Adrenal gland (tissue), 12 donors: ENCODE data around the gene KLK8. TPM values are rescaled to one million over a fixed set of nuclear protein-coding genes. Genes with fewer than 3 reads are reported as not detected.

Experiments used
- DNase-seq, 7 donors: peaks; one replicate each; pipeline ENCODE4 v3.0.0-alpha.2; 2019 to 2020
- H3K27ac ChIP-seq, 5 donors: fragments of 200-600 bp; sonication (generic) in 4 of 5; 1 replicate in 3 of 5; 2 replicates in 2 of 5; pipeline versions ENCODE4 v1.5.1 to v1.8.0; 2016 to 2020; ENCODE audit warnings: mild to moderate bottlenecking in 1 of 5
- H3K27me3 ChIP-seq: fragments of 200-600 bp; 2 replicates; pipeline ENCODE4 v1.8.0; 2021
- H3K36me3 ChIP-seq, 2 donors: fragments of 200-600 bp; replicated peaks in 1 of 2; 1 replicate in 1 of 2; 2 replicates in 1 of 2; pipeline versions ENCODE4 v1.5.1 to v1.8.0; 2018 to 2022
- H3K4me1 ChIP-seq, 2 donors: fragments of 200-600 bp; replicated peaks in 1 of 2; 1 replicate in 1 of 2; 2 replicates in 1 of 2; pipeline versions ENCODE4 v1.5.1 to v1.8.0; 2018 to 2021
- H3K4me3 ChIP-seq, 4 donors: fragments of 200-600 bp; sonication (generic) in 3 of 4; one replicate each; pipeline ENCODE4 v1.5.1; 2016 to 2018
- H3K9me3 ChIP-seq, 3 donors: fragments of 200-600 bp; sonication (generic) in 1 of 3; replicated peaks in 1 of 3; 1 replicate in 2 of 3; 2 replicates in 1 of 3; pipeline versions ENCODE4 v1.5.1 to v1.8.0; 2016 to 2021
- CTCF ChIP-seq, 6 experiments: fragments of 450-650 bp in 4 of 6; fragments of 200-600 bp in 2 of 6; sonication (generic) in 1 of 6; IDR thresholded peaks; 1 replicate in 5 of 6; 2 replicates in 1 of 6; pipeline versions ENCODE4 v1.5.1 to v1.8.0; 2016 to 2021; ENCODE audit warnings: antibody characterized with exemption in 6 of 6, mild to moderate bottlenecking in 2 of 6, moderate library complexity in 1 of 6
- POLR2A ChIP-seq, 2 donors: fragments of 450-650 bp; IDR thresholded peaks; one replicate each; pipeline ENCODE4 v1.6.1; 2017; ENCODE audit warnings: antibody characterized with exemption in 2 of 2, mild to moderate bottlenecking in 2 of 2, moderate library complexity in 1 of 2
- WGBS, 4 donors: extraction: QIAGEN DNeasy Blood & Tissue Kit in 2 of 4; methylation state at CpG; one replicate each; pipeline versions ENCODE4 v1.1.5 to v1.1.7; 2013 to 2017; 5-methylcytosine and 5-hydroxymethylcytosine counted together
- intact Hi-C, 2 donors: fragments of 100-400 bp; cut with DNase I; formaldehyde crosslinking; loops; one replicate each; pipeline versions ENCODE4 v1.14.1 to v1.15.0; 2022 to 2023
- polyA plus RNA-seq, 3 donors: library from polyadenylated mRNA; stranded (reverse); fragments of 200-250 nt in 2 of 3; fragments of 350-450 nt in 1 of 3; fragmentation: Illumina TruSeq in 1 of 3; extraction: RNeasy Lipid Tissue Mini Kit (QIAGEN cat#74804) in 1 of 3; gene quantifications; one replicate each; pipeline ENCODE4 v1.2.3, GENCODE V29; 2013 to 2014
- total RNA-seq, 9 donors: library from RNA; depleted of rRNA in 4 of 9; stranded (reverse); fragments of >200 nt in 4 of 9; fragments of 120-200 nt in 1 of 9; fragmentation: NEBNext Ultra II Directional in 1 of 9; extraction: Animal tissue kit (Norgen Biotek cat#: 25700) in 1 of 9; gene quantifications; one replicate each; pipeline versions ENCODE4 v1.1.0 to v1.2.4, GENCODE V29; 2013 to 2023
- donor health status: healthy with polysubstance abuse.
- donor health status: Bipolar disorder and iron deficiency.
- donor health status: DM: yes; HTN: yes; CAD: no.
- donor health status: DM: no; HTN: no; CAD: no.
- donor health status: DM: no; HTN: no; CAD: no.
- donor health status: DM: yes; HTN: yes; CAD: no.

Gene KLK8
- total and polyA plus RNA-seq, 12 donors = 0.34 to 0.80 (median 0.39) TPM; not detected in 9

- no peak within 1 kb of the TSS for H3K4me3 ChIP-seq
- no peak for TF ChIP-seq POLR2A (IDR thresholded peaks at IDR 0.05)
- H3K36me3 ChIP-seq = no peaks in the 10 kb centered on the region
- intact Hi-C loops = no loop called here
- 72 to 100% (median 75%) methylated on average over 1 to 19 of the region's 19 CpGs for WGBS, 4 donors
- H3K27me3 ChIP-seq = peaks cover 6% of the 10 kb centered on the region
- H3K9me3 ChIP-seq = no peaks in the 10 kb centered on the region
- no peaks in the 10 kb centered on the region for H3K4me1 ChIP-seq
- H3K27ac ChIP-seq = no peak within 1 kb of the TSS
- no peak for DNase-seq
Observed at GRCh38 chr19:50969413-50969760, 32.0 kb downstream of the KLK8 start, which contains the start of gene KLK6. Gene KLK6, minus strand, starts transcription at chr19:50969591. Its CDS starts 1,487 bp downstream, at chr19:50968104.

GRCh38 chr19:50968716-50969412, 32.5 kb downstream of the KLK8 start:
- no peak overlapping the region for H3K27ac ChIP-seq
- no peaks in the 10 kb centered on the region for H3K9me3 ChIP-seq
- 41 to 56% (median 41%) methylated on average over 4 to 7 of the region's 7 CpGs for WGBS, 4 donors
- H3K4me3 ChIP-seq = no peak overlapping the region
- peaks cover 6% of the 10 kb centered on the region for H3K27me3 ChIP-seq
- no peaks in the 10 kb centered on the region for H3K4me1 ChIP-seq
- TF ChIP-seq POLR2A (IDR thresholded peaks at IDR 0.05) (no peak), CTCF (IDR thresholded peaks at IDR 0.05) (no peak)
- intact Hi-C loops = no loop called here
- no peaks in the 10 kb centered on the region for H3K36me3 ChIP-seq
- no peak for DNase-seq

GRCh38 chr19:50967929-50968715, 33.3 kb downstream of the KLK8 start:
- Histone ChIP-seq H3K4me1 (no peaks in the 10 kb centered on the region), H3K36me3 (no peaks in the 10 kb centered on the region), H3K27me3 (peaks cover 6% of the 10 kb centered on the region), H3K27ac (no peak overlapping the region), H3K9me3 (no peaks in the 10 kb centered on the region), H3K4me3 (no peak overlapping the region)
- WGBS, 4 donors = 32 to 40% (median 38%) methylated on average over 14 to 20 of the region's 20 CpGs
- intact Hi-C loops = no loop called here
- TF ChIP-seq POLR2A (IDR thresholded peaks at IDR 0.05) (no peak), CTCF (IDR thresholded peaks at IDR 0.05) (no peak)
- DNase-seq = no peak

- intact Hi-C loops = no loop called here
- 73 to 82% (median 76%) methylated on average over 3 of the region's 3 CpGs for WGBS, 4 donors
- DNase-seq = no peak
- no peak for TF ChIP-seq POLR2A (IDR thresholded peaks at IDR 0.05)
- TF ChIP-seq CTCF (IDR thresholded peaks at IDR 0.05) = no peak
- Histone ChIP-seq H3K27ac (no peak overlapping the region), H3K9me3 (no peaks in the 10 kb centered on the region), H3K4me1 (no peaks in the 10 kb centered on the region), H3K4me3 (no peak overlapping the region), H3K36me3 (no peaks in the 10 kb centered on the region), H3K27me3 (peaks cover 6% of the 10 kb centered on the region)
Observed at GRCh38 chr19:50964266-50964665, 37.1 kb downstream of the KLK8 start.
